HG03108 (cell line): ENCODE measurements around the gene CAMKMT.
"Not testable (repeated sequence)": the region's sequence is repeated elsewhere in the genome, so short reads cannot be mapped to it uniquely, and the experiment has no call there.

Experiments used
- ATAC-seq: cut with Tn5 transposase; IDR thresholded peaks from one replicate; pipeline ENCODE4 v1.9.1; 2021; ENCODE audit warnings: moderate library complexity; ENCODE audit not compliant: unreplicated experiment

CAMKMT gene

GRCh38 chr2:44580875-44581515, 219.2 kb downstream of the CAMKMT start:
- no peak for ATAC-seq

GRCh38 chr2:44582363-44583008, 220.7 kb downstream of the CAMKMT start:
- ATAC-seq = no peak

DNA sequence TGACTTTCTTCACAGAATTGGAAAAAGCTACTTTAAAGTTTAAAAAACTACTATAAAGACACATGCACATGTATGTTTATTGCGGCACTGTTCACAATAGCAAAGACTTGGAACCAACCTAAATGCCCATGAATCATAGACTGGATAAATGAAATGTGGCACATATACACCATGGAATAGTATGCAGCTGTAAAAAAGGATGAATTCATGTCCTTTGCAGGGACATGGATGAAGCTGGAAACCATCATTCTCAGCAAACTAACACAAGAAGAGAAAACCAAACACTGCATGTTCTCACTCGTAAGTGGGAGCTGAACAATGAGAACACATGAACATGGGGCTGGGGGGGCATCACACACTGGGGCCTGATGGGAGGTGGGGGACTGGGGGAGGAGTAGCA, 233.9 kb downstream of the CAMKMT start:
- not testable (repeated sequence) for ATAC-seq

GRCh38 chr2:44596537-44597320, 235.0 kb downstream of the CAMKMT start:
- peak; percentile 60 for ATAC-seq

DNA sequence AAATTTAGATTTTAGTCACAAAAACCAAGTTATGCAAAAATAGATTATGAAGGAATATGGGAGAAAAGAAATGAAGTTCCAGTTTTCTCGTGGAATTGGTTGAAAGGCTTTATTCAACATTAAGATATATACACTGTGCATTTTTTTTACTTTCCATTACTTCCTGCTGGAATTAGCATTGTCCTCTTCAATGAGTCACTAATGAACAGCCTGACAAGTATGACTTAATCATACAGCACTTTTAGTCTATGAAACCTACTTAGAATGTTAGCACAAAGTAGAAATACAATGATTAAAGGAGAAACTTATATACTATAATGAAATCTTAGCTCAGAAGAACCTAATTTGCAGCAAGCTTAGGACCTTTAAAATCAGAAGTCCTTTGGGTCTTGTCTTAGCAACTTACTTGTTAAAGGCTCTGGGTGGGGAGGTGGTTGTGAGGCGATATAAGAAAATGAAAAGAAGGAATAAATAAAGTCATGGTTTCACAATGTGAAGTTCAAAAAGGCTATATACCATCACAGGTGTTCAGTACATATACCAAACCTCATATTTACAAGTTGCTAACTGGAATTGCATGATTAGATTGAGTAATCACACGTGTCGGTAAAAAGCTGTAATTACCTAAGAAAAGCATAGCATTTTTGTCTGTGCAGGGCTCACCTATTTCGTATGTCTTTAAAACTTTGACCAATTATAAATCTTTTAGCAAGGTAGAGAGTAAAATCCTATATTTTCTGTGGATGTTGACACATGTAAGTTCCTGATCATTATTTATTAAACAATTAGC, 236.8 kb downstream of the CAMKMT start:
- ATAC-seq = no peak

- ATAC-seq = no peak
These were observed 237.4 kb downstream of the CAMKMT start for GRCh38 chr2:44599130-44599529.

DNA sequence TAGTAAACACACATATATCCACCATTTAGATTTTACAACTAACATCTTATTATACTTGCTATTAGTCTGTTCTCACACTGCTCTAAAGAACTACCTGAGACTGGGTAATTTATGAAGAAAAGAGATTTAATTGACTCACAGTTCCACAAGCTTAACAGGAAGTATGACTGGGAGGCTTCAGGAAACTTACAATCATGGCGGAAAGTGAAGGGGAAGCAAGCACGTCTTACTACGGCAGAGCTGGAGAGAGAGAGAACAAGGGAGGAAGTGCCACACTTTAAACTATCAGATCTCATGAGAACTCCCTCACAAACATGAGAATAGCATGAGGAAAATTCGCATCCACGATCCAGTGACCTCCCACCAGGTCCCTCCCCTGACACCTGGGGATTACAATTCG, 240.7 kb downstream of the CAMKMT start:
- no peak for ATAC-seq

GRCh38 chr2:44605511-44605910, 243.8 kb downstream of the CAMKMT start:
- ATAC-seq = no peak

GRCh38 chr2:44612276-44612675, 250.5 kb downstream of the CAMKMT start:
- no peak for ATAC-seq

GRCh38 chr2:44614940-44615339, 253.2 kb downstream of the CAMKMT start:
- ATAC-seq = no peak

DNA sequence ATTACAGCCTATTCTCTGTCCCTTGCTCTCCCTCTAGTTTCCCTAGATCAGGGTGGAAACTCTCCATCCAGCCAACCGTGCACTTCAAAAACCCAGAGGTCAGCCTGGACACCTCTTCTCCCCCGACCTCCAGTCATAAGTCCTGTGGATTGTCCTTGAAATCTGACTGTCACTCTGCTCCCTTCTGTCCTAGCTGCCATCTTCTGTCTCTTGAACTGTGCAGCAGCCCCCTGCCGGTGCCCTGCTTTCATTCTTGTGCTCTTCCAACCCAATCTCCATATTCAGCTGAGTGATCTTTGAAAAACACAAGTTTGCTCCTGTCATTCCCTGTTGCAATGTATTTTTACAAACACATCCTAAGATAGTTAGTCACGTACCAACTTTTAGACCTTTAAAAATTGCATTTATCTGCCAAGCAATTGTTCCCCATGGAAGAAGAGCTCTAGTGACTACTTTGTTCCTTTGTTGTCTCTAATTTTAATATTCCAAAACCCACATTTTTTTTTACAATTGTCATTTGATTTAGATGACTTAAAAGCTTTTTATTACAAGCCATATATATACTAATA, 254.3 kb downstream of the CAMKMT start:
- ATAC-seq = no peak

- peak; percentile 76 for ATAC-seq
These were observed 255.0 kb downstream of the CAMKMT start for GRCh38 chr2:44616667-44617155.

DNA sequence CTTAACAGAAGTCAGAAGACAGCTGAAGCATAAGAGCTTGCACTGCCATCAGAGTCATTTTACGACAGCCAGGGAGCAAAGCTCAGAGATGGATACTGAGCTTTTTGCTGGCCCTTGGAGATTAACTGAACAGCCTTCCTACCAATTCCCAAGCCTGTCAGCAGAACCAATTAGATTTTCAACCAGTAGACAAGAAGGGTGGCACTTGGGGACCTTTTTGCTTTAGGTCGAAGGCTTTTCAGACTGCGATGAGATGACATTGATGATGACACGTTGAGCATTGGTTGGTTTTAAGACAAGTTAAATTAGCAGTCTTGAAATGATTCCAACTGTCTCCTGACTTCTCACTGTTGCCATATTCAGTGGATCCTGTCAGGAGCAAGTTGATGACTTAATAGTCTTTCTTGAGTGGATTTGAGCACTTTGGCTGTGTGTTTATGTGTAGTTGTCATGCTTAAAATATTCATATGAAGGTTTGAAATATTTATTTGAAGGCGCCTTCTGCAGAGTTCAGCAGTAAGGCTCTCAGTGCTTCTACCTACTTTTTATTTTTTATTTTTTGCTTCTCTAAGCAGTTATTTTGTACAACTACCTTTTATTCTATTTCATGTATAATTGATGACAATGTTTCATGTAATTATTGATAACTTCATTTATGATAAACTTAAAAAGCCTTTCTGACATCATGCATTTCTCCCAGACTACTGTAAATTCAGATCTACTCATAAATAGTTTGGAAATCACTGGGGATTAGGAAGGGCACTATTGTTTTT, 256.7 kb downstream of the CAMKMT start:
- no peak for ATAC-seq

DNA sequence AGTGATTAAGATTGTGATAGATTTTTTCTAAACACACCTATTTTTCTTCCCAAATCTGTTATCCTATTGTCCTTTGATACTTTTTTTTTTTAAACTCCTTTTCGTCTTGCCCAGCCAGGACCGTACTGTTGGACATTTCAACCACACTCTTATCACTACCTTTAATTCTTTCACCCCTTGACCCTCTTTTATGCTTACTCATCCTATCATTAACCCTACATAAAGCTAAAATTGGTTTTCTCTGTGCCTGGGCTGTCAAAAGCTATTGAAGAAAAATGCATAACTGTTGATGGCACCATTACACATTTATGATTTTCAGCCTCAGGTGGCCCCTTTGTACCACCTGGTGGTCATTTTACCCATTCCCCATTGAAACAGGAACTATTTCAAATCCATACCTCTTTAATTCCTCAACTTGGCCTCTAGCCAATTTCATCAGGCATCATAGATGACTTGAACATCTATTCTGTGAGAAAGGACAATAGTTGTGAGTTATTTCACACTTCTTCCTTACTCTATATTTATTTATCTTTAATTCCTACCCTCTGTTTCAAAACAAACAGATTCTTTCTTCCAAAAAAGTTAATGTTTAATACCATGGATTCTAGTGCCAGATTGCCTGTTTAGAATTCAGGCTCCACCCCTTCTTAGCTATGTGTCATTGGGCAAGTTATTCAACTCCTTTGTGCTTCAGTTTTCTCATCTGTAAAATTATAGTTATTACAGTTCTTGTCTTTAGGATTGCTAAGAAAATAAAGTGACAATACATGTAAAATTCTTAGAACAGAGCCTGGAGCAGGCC, 258.6 kb downstream of the CAMKMT start:
- no peak for ATAC-seq

DNA sequence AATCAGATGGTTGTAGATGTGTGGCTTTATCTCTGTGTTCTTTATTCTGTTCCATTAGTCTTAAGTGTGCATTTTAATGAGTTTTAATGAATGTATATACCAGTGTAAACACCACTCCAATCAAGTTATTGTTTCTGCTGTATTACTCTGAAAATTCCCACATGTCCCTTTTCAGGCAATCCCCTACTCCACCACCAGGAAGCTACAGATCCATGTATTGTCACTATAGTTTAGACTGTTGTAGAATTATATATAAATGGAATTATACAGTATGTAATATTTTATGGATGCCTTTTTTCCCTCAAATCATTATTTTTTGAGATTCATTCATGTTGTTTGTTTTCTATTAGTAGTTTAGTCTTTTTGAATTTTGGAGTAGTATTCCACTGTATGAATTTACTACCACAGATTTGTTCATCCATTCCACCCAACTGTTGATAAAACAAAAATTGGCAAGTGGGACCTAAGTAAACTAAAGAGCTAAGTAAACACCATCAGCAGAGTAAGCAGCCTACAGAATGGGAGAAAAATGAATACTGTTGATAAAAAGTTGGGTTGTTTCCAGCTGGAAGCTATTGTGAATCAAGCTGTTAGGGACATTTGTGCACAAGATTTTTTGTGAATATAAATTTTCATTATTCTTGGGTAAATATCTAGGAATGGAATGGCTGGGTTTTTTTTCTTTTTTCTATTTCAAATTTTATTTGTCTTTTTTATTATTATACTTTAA, 262.0 kb downstream of the CAMKMT start:
- ATAC-seq = no peak

DNA sequence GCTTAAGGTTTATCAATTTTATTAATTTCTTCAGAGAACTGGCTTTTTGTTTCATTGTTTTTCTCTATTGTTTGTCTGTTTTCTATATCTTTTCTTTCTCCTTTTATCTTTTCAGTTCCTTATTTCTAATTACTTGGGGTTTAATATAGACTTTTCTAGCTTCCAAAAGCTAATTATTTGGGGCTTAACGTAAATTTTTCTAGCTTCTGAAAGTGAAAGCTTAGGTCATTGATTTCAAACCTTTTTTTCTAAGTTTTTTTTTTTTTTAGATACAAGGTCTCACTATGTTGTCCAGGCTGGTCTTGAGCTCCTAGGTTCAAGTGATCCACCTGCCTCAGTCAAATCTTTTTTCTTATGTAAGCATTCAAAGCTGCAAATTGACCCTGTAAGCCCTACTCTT, 266.6 kb downstream of the CAMKMT start:
- ATAC-seq = no peak

GRCh38 chr2:44632931-44633689, 271.4 kb downstream of the CAMKMT start:
- ATAC-seq = no peak

DNA sequence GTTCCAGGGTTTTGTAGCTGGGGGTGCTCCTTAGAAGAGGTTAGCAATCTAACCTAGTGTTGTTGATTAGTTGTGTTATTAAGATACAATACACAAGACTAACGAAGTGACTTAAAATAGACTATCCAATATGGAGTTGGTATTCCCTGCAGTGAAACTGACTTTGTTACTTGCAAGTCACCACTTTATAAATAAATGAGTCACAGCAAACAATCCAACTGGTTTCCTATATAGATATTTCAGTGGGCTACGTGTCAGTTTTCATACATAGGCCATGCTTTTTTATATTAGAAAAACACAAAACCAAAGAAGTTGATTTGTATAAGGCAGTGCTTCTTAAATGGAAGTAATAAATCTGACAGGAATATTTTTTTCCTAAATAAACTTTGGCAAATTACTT, 274.0 kb downstream of the CAMKMT start:
- no peak for ATAC-seq
